IMR-90 (cell line): ENCODE measurements around the gene OGT. TPM values are rescaled to one million over a fixed set of nuclear protein-coding genes. Genes with fewer than 3 reads are reported as not detected.

Experiments
- ATAC-seq: fragments of 200-7000 bp; cut with Tn5 transposase; 2 replicates; pipeline ENCODE4 v1.9.1; 2020; ENCODE audit warnings: low read depth, mild to moderate bottlenecking, moderate library complexity
- BruUV-seq: library from RNA; stranded (reverse); fragments of 400-500 nt; replicated peaks from 2 replicates; lab custom pipeline; 2021; lab: Mats Ljungman, UMichigan
- CTCF ChIA-PET: fragments of 300-600 bp; formaldehyde crosslinking; extraction: SDS; loops from one replicate; lab custom pipeline; 2021; ENCODE audit warnings: antibody characterized with exemption; lab: Yijun Ruan, JAX
- POLR2A ChIA-PET: fragments of 300-600 bp; sonication (Branson Sonifier 250); formaldehyde crosslinking; loops from one replicate; lab custom pipeline; 2022; ENCODE audit warnings: antibody characterized with exemption; ENCODE audit not compliant: unreplicated experiment; lab: Charles Lee
- DNase-seq: peaks from one replicate; pipeline ENCODE4 v3.0.0; 2013
- H2AFZ ChIP-seq: replicated peaks from 2 replicates; pipeline ENCODE3; 2013; ENCODE audit warnings: low read length, mild to moderate bottlenecking; ENCODE audit not compliant: poor library complexity
- H2AK5ac ChIP-seq: 2 replicates; pipeline ENCODE4 v1.6.1; 2013; ENCODE audit warnings: low read depth, low read length, inconsistent platforms
- H2AK9ac ChIP-seq: replicated peaks from 2 replicates; pipeline ENCODE3; 2013; ENCODE audit warnings: mild to moderate bottlenecking, low read depth, low read length, moderate library complexity; ENCODE audit not compliant: poor library complexity
- H2BK120ac ChIP-seq: 2 replicates; pipeline ENCODE4 v1.6.1; 2013; ENCODE audit warnings: low read depth, low read length, inconsistent platforms
- H2BK15ac ChIP-seq: 3 replicates; pipeline ENCODE4 v1.6.1; 2013; ENCODE audit warnings: low read depth, low read length, inconsistent platforms
- H2BK20ac ChIP-seq: 2 replicates; pipeline ENCODE4 v1.6.1; 2013; ENCODE audit warnings: low read depth, mild to moderate bottlenecking, inconsistent platforms, low read length, moderate library complexity
- H2BK5ac ChIP-seq: 2 replicates; pipeline ENCODE4 v1.6.1; 2013; ENCODE audit warnings: mild to moderate bottlenecking, low read depth, low read length, inconsistent platforms; ENCODE audit not compliant: poor library complexity, severe bottlenecking
- H3K14ac ChIP-seq: replicated peaks from 2 replicates; pipeline ENCODE4 v1.6.1; 2013; ENCODE audit warnings: low read depth, low read length, inconsistent platforms
- H3K18ac ChIP-seq: 2 replicates; pipeline ENCODE4 v1.6.1; 2013; ENCODE audit warnings: low read depth, low read length, control low read depth
- H3K23ac ChIP-seq: 2 replicates; pipeline ENCODE4 v1.6.1; 2013; ENCODE audit warnings: low read depth, low read length, inconsistent platforms
- H3K27ac ChIP-seq: 2 replicates; pipeline ENCODE4 v1.5.1; 2013; ENCODE audit warnings: mild to moderate bottlenecking, control low read depth, low read length; ENCODE audit not compliant: insufficient read depth
- H3K27me3 ChIP-seq: 2 replicates; pipeline ENCODE4 v1.6.1; 2013; ENCODE audit warnings: low read length; ENCODE audit not compliant: control insufficient read depth, insufficient read depth
- H3K36me3 ChIP-seq: 2 replicates; pipeline ENCODE4 v1.6.1; 2013; ENCODE audit warnings: low read length, mixed read lengths; ENCODE audit not compliant: control insufficient read depth, insufficient read depth
- H3K4ac ChIP-seq: 2 replicates; pipeline ENCODE4 v1.6.1; 2013; ENCODE audit warnings: low read depth, low read length, inconsistent platforms
- H3K4me1 ChIP-seq: 2 replicates; pipeline ENCODE4 v1.6.1; 2013; ENCODE audit warnings: low read length, mixed read lengths; ENCODE audit not compliant: control insufficient read depth, insufficient read depth
- H3K4me2 ChIP-seq: 2 replicates; pipeline ENCODE4 v1.6.1; 2013; ENCODE audit warnings: low read depth, mild to moderate bottlenecking, control low read depth, low read length, moderate library complexity
- H3K4me3 ChIP-seq: 2 replicates; pipeline ENCODE4 v1.5.1; 2013; ENCODE audit warnings: low read depth, mild to moderate bottlenecking, control low read depth, low read length, moderate library complexity; ENCODE audit not compliant: insufficient read depth
- H3K56ac ChIP-seq: 2 replicates; pipeline ENCODE4 v1.6.1; 2013; ENCODE audit warnings: low read length, inconsistent platforms; ENCODE audit not compliant: insufficient read depth; ENCODE audit errors: extremely low read depth
- H3K79me1 ChIP-seq, 2 experiments: 2 replicates each; pipeline ENCODE4 v1.6.1; 2013; ENCODE audit warnings: low read length in 2 of 2, inconsistent platforms in 1 of 2, low read depth in 1 of 2
- H3K9ac ChIP-seq: 2 replicates; pipeline ENCODE4 v1.6.1; 2013; ENCODE audit warnings: low read depth, low read length, control low read depth
- H3K9me1 ChIP-seq: 2 replicates; pipeline ENCODE4 v1.6.1; 2013; ENCODE audit warnings: low read length, inconsistent platforms; ENCODE audit not compliant: insufficient read depth
- H3K9me3 ChIP-seq: 2 replicates; pipeline ENCODE4 v1.6.1; 2013; ENCODE audit warnings: low read length; ENCODE audit not compliant: control insufficient read depth, insufficient read depth
- H4K20me1 ChIP-seq: 2 replicates; pipeline ENCODE4 v1.6.1; 2013; ENCODE audit warnings: low read length, inconsistent platforms; ENCODE audit not compliant: insufficient read depth
- H4K5ac ChIP-seq: 2 replicates; pipeline ENCODE4 v1.6.1; 2013; ENCODE audit warnings: mild to moderate bottlenecking, low read depth, low read length, control low read depth
- H4K8ac ChIP-seq, 2 experiments: 2 replicates each; pipeline ENCODE4 v1.6.1; 2013; ENCODE audit warnings: low read depth in 2 of 2, low read length in 2 of 2, control low read depth in 1 of 2, inconsistent platforms in 1 of 2
- H4K91ac ChIP-seq: 2 replicates; pipeline ENCODE4 v1.6.1; 2013; ENCODE audit warnings: low read depth, low read length, inconsistent platforms; ENCODE audit not compliant: insufficient read depth
- BHLHE40 ChIP-seq: fragments of 150-350 bp; IDR thresholded peaks from 2 replicates; pipeline ENCODE4 v1.6.1; 2016; ENCODE audit warnings: mild to moderate bottlenecking, low read depth, low read length
- CEBPB ChIP-seq: IDR thresholded peaks from 2 replicates; pipeline ENCODE4 v1.6.1; 2012; ENCODE audit warnings: low read depth, low read length, improper control_type of control experiment
- CHD1 ChIP-seq: IDR thresholded peaks from 2 replicates; pipeline ENCODE4 v1.6.1; 2012; ENCODE audit warnings: low read depth, low read length, improper control_type of control experiment
- CTCF ChIP-seq: conservative IDR thresholded peaks from 2 replicates; pipeline ENCODE4 v1.5.1; 2012; ENCODE audit warnings: mild to moderate bottlenecking, low read depth, low read length, improper control_type of control experiment
- ELK1 ChIP-seq: fragments of 150-350 bp; IDR thresholded peaks from 2 replicates; pipeline ENCODE4 v1.6.1; 2016; ENCODE audit warnings: low read depth, mild to moderate bottlenecking, low read length, moderate library complexity, borderline replicate concordance
- FOS ChIP-seq: fragments of 150-350 bp; IDR thresholded peaks from 2 replicates; pipeline ENCODE4 v1.6.1; 2016; ENCODE audit warnings: low read depth, low read length
- MAFK ChIP-seq: IDR thresholded peaks from 2 replicates; pipeline ENCODE4 v1.6.1; 2012; ENCODE audit warnings: low read depth, low read length, improper control_type of control experiment
- MAZ ChIP-seq: IDR thresholded peaks from 2 replicates; pipeline ENCODE4 v1.6.1; 2012; ENCODE audit warnings: low read depth, mild to moderate bottlenecking, low read length, improper control_type of control experiment, moderate library complexity, borderline replicate concordance
- MXI1 ChIP-seq: IDR thresholded peaks from 2 replicates; pipeline ENCODE4 v1.6.1; 2012; ENCODE audit warnings: low read depth, mild to moderate bottlenecking, low read length, moderate library complexity, borderline replicate concordance
- NFE2L2 ChIP-seq: fragments of 150-350 bp; IDR thresholded peaks from 2 replicates; pipeline ENCODE4 v1.6.1; 2016; ENCODE audit warnings: low read depth, mild to moderate bottlenecking, low read length
- POLR2A ChIP-seq: IDR thresholded peaks from 2 replicates; pipeline ENCODE4 v1.6.1; 2012; ENCODE audit warnings: mild to moderate bottlenecking, low read depth, low read length
- RAD21 ChIP-seq: IDR thresholded peaks from 2 replicates; pipeline ENCODE4 v1.6.1; 2012; ENCODE audit warnings: low read length, improper control_type of control experiment
- RCOR1 ChIP-seq: IDR thresholded peaks from 2 replicates; pipeline ENCODE4 v1.6.1; 2012; ENCODE audit warnings: mild to moderate bottlenecking, low read length, improper control_type of control experiment; ENCODE audit not compliant: insufficient replicate concordance
- RFX5 ChIP-seq: IDR thresholded peaks from 2 replicates; pipeline ENCODE4 v1.8.0; 2012; ENCODE audit warnings: low read depth, mild to moderate bottlenecking, low read length, moderate library complexity
- SMC3 ChIP-seq: fragments of 150-350 bp; IDR thresholded peaks from 2 replicates; pipeline ENCODE4 v1.6.1; 2016; ENCODE audit warnings: low read depth, mild to moderate bottlenecking, antibody characterized with exemption, low read length, moderate library complexity
- USF2 ChIP-seq: fragments of 150-350 bp; IDR thresholded peaks from 2 replicates; pipeline ENCODE4 v1.6.1; 2017; ENCODE audit warnings: mild to moderate bottlenecking, antibody characterized with exemption, low read length, low read depth
- dilution Hi-C: fragments of 300-500 bp; cut with HindIII; formaldehyde crosslinking; loops from one replicate; pipeline ENCODE4 v1.14.3; 2018; ENCODE audit warnings: low sequenced_read_pairs; ENCODE audit not compliant: unreplicated experiment
- in situ Hi-C: fragments of 300-500 bp; cut with MboI; formaldehyde crosslinking; loops from 3 replicates; pipeline ENCODE4 v1.14.3; 2019; ENCODE audit warnings: low sequenced_read_pairs, inconsistent platforms, mixed read lengths
- intact Hi-C: fragments of 100-400 bp; cut with micrococcal nuclease; formaldehyde crosslinking; loops from 2 replicates; pipeline ENCODE4 v1.10.0; 2022
- polyA plus RNA-seq, 3 experiments: library from polyadenylated mRNA; depleted of rRNA; stranded (reverse); fragments of >200 nt; gene quantifications; 2 replicates each; pipeline ENCODE4 v1.2.3, GENCODE V29; 2012; ENCODE audit warnings: low replicate concordance in 1 of 3
- total RNA-seq: library from RNA; depleted of rRNA; stranded (reverse); fragments of >200 nt; gene quantifications from 2 replicates; pipeline ENCODE4 v1.2.3, GENCODE V29; 2012

The OGT gene
- total and polyA plus RNA-seq, 2 of the 4 experiments (the other 2 are of a cell fraction), result 80.7 to 113 TPM

- Histone ChIP-seq H2BK20ac (no peak overlapping the region), H2BK120ac (no peak overlapping the region), H2BK15ac (no peak overlapping the region), H4K20me1 (no peaks in the 10 kb centered on the region), H2BK5ac (no peak overlapping the region), H4K8ac (no peak overlapping the region), H3K4me1 (no peaks in the 10 kb centered on the region), H3K14ac (no peak overlapping the region), H3K23ac (no peak overlapping the region), H3K9ac (no peak overlapping the region), H3K18ac (no peak overlapping the region), H3K27ac (no peak overlapping the region), H3K4me2 (no peak overlapping the region), H4K5ac (no peak overlapping the region), H3K4ac (no peak overlapping the region), H3K9me3 (no peaks in the 10 kb centered on the region), H2AK5ac (no peak overlapping the region), H2AK9ac (no peak overlapping the region), H3K4me3 (no peak overlapping the region), H3K27me3 (no peaks in the 10 kb centered on the region), H3K56ac (no peak overlapping the region), H2AFZ (no peak overlapping the region), H4K91ac (no peak overlapping the region), H3K79me1 (no peaks in the 10 kb centered on the region), H3K36me3 (no peaks in the 10 kb centered on the region), H3K9me1 (no peaks in the 10 kb centered on the region)
- no TSS peak for BruUV-seq
- ChIA-PET POLR2A (no interaction called here), CTCF (no interaction called here)
- DNase-seq (no peak), ATAC-seq (no peak)
- in situ Hi-C loops, result no loop called here
- intact Hi-C loops, result no loop called here
- dilution Hi-C loops, result no loop called here
- TF ChIP-seq MXI1, result no peak
- no peak for TF ChIP-seq BHLHE40
- TF ChIP-seq FOS, result no peak
- no peak for TF ChIP-seq RAD21
- TF ChIP-seq ELK1, result no peak
- no peak for TF ChIP-seq RFX5
- TF ChIP-seq NFE2L2, result no peak
- TF ChIP-seq SMC3, result no peak
- no peak for TF ChIP-seq CEBPB
- TF ChIP-seq MAZ, result no peak
- TF ChIP-seq RCOR1, result no peak
- no peak for TF ChIP-seq CTCF
- TF ChIP-seq POLR2A, result no peak
- no peak for TF ChIP-seq MAFK
- TF ChIP-seq CHD1, result no peak
- TF ChIP-seq USF2, result no peak
Measured at GRCh38 chrX:71487814-71488213, 45.1 kb upstream of the OGT start.
